GM12872 (cell line): ENCODE measurements around the gene LPP.

Experiments used
- TF ChIP-seq, protein P1 (sequence below): IDR thresholded peaks from 3 replicates; pipeline ENCODE4 v1.5.1; 2011; ENCODE audit warnings: low read depth, mild to moderate bottlenecking, low read length, moderate library complexity; ENCODE audit not compliant: insufficient read depth

Gene LPP

DNA sequence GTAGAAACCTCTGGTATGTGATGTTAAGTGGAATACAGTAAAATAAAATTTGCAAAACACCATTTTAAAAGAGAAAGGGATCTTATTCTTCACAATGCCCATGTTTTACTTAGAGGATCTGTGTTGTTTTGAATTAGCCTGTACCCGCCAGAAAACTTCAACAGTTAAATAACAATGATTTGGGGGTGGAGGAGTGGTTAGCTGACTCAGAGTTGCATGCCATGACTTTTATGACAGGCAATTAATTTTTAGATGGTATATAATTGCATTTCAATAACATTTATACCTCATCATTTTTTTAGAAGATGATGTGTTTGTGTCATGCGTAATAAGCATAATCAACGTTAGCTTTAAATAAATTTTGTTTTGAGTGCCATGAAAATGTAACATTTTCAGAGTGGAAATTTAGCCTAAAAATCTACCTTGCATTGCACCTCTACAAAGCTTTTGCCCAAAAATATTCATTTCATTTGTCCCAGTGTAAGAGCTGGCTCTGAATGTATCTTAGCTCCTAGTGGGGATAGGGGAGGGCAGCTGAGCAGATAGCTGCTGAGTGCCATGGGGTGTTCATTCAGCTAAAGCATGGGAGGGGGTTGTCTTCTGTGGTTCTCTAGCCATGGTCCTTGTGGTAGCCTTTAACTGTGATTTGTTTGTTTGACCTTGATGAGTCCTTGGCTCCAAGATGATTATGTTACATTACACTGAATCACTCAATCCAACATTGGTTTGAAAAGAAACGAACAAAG is 379.8 kb downstream of the LPP start:
- TF ChIP-seq, protein P1, sequence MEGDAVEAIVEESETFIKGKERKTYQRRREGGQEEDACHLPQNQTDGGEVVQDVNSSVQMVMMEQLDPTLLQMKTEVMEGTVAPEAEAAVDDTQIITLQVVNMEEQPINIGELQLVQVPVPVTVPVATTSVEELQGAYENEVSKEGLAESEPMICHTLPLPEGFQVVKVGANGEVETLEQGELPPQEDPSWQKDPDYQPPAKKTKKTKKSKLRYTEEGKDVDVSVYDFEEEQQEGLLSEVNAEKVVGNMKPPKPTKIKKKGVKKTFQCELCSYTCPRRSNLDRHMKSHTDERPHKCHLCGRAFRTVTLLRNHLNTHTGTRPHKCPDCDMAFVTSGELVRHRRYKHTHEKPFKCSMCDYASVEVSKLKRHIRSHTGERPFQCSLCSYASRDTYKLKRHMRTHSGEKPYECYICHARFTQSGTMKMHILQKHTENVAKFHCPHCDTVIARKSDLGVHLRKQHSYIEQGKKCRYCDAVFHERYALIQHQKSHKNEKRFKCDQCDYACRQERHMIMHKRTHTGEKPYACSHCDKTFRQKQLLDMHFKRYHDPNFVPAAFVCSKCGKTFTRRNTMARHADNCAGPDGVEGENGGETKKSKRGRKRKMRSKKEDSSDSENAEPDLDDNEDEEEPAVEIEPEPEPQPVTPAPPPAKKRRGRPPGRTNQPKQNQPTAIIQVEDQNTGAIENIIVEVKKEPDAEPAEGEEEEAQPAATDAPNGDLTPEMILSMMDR, result no peak

DNA sequence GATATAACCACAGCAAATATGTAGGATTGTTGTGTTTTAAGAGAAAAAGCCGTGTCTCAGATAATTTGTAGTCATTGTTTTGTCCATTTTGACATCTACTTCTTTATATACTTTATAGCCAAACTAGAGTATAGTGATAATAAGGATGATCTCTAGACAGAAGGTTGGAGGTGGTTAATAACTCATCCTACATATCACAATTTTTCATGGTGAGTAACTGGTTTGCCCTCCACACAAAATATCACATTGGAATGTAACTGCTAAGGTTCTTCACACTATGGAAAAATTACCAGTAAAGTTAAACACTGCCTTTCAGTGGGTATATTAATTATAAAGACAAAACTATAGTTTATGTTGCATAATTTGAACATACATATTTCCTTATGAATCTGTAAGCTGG is 380.7 kb downstream of the LPP start:
- TF ChIP-seq, protein P1, result no peak

GRCh38 chr3:188537606-188538005 is 383.6 kb downstream of the LPP start:
- TF ChIP-seq, protein P1, result no peak

DNA sequence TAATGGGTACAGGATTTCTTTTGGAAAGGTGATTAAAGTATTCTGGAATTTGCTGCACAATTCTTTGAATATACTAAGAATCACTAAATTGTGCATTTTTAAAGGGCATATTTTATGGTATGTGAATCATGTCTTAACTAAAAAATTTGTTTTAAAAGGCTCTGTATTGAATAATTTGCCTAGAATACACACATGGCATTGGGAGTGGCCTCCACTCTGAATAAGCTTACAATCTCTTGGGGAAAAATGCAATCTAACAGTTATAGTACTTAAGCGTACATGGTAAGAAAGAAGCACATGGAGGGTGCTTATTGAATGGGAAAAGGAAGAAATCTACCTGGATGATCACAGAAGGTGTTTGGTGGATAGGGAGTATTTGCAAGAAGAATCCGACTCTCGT is 385.1 kb downstream of the LPP start:
- TF ChIP-seq, protein P1, result no peak

GRCh38 chr3:188539631-188540194 is 385.8 kb downstream of the LPP start:
- TF ChIP-seq, protein P1, result no peak

GRCh38 chr3:188542196-188542595 is 388.2 kb downstream of the LPP start:
- TF ChIP-seq, protein P1, result no peak

DNA sequence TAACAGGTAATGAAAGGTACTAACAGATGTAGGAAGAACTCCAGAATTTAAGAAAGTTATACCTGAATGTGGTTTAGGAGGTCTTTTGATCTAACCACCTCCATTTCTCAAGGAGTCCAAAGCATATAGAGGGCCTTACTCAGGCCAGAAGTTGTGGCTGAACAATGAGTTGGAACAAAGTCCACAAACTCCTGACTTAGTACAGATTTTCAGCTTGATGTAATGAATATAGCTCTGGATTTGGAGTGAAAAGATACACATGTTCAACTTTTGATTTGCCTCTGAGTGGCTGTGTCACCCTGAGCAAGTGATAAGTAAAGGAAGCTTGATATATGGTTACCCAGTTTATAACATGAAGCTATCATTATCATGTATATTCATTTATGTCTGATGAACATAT is 390.1 kb downstream of the LPP start:
- TF ChIP-seq, protein P1, result no peak
